SH-SY5Y (cell line): ENCODE data around the gene HOXB5.

ENCODE experiments used
- GATA2 ChIP-seq: IDR thresholded peaks from 2 replicates; pipeline ENCODE4 v1.6.1; 2011; ENCODE audit warnings: mild to moderate bottlenecking, low read depth, low read length
- GATA3 ChIP-seq: IDR thresholded peaks from 2 replicates; pipeline ENCODE4 v1.6.1; 2011; ENCODE audit warnings: low read depth, mild to moderate bottlenecking, low read length, moderate library complexity

DNA sequence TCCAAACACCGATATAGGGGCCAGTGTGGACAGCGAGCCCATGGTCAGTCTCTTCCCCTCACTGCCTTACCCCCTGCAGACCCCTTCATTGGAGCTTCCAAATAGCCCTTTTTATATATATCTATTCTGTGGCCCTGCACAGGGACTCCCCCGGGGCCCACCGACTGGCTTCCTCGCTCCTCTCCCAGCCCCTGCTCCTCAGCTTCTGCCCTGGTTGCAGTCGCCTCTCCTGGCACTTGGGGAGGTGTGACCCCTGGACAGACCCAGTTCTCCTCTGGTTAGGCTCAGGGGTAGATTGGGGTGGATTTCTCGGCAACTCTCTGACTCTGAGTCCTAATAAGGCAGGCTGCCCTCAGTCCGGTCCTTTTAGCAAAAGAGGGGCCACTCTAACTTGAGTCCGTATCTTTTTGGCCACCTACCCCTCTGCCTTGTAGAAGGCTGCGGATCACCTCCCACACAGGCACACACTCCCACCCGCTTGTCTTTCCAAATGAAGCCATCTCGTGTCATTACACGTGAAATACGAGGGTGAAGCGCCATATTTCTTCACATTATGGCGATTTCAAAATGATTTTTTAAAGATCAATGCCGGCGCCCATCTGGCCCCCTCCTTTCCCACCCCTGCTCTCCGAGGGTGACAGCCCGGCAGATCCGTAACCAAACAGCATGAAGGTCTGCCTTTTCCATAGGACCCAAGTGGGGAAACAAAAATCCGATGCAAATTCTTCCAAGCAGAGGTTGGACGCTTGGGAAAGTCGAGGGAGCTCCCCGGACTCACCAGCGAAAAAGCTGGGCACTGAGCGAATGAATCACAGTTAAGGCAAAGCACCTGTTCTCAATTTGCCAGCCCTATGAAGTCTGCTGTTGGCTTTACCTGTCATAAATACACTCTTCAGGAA is 34.3 kb upstream of the HOXB5 start:
- no peak for TF ChIP-seq GATA2
- TF ChIP-seq GATA3, result no peak
